NCI-H2196 (cell line): Measurements from ENCODE around the gene MAPKAPK3.

ENCODE experiments used
- DNase-seq: peaks from one replicate; lab custom pipeline; 2025; ENCODE audit not compliant: unreplicated experiment; lab: John Stamatoyannopoulos, UW

The MAPKAPK3 gene

GRCh38 chr3:50608278-50608677, 8.7 kb upstream of the MAPKAPK3 start:
- DNase-seq: no peak

GRCh38 chr3:50609071-50609762, 7.7 kb upstream of the MAPKAPK3 start:
- DNase-seq: no peak

GRCh38 chr3:50609763-50610085, 7.2 kb upstream of the MAPKAPK3 start:
- DNase-seq: no peak

GRCh38 chr3:50610181-50610971, 6.6 kb upstream of the MAPKAPK3 start:
- DNase-seq: peak; percentile 8

GRCh38 chr3:50610992-50611463, 5.9 kb upstream of the MAPKAPK3 start:
- DNase-seq: no peak

GRCh38 chr3:50611464-50612233, 5.3 kb upstream of the MAPKAPK3 start, which contains the start of gene CISH:
CISH (minus strand) TSS chr3:50611774; CDS start chr3:50611650, 124 bp downstream.
- DNase-seq: peak; percentile 79

- DNase-seq: no peak
Measured at GRCh38 chr3:50612234-50612882, 4.6 kb upstream of the MAPKAPK3 start.

GRCh38 chr3:50612970-50613846, 3.7 kb upstream of the MAPKAPK3 start:
- no peak for DNase-seq

GRCh38 chr3:50615190-50615589, 1.8 kb upstream of the MAPKAPK3 start:
- no peak for DNase-seq

GRCh38 chr3:50616003-50616769, 765 bp upstream of the MAPKAPK3 start:
- DNase-seq: peak; percentile 64

- peak; percentile 70 for DNase-seq
Measured at GRCh38 chr3:50616770-50617095, 218 bp upstream of the MAPKAPK3 start.

- no peak for DNase-seq
Measured at GRCh38 chr3:50617911-50618481, 1.0 kb downstream of the MAPKAPK3 start.

GRCh38 chr3:50620420-50620819, 3.5 kb downstream of the MAPKAPK3 start:
- DNase-seq: no peak

GRCh38 chr3:50620820-50621219, 3.9 kb downstream of the MAPKAPK3 start:
- no peak for DNase-seq

- DNase-seq: no peak
Measured at GRCh38 chr3:50622881-50623280, 5.9 kb downstream of the MAPKAPK3 start.

GRCh38 chr3:50623840-50624474, 7.0 kb downstream of the MAPKAPK3 start:
- DNase-seq: peak; percentile 6

- no peak for DNase-seq
Measured at GRCh38 chr3:50624634-50625033, 7.7 kb downstream of the MAPKAPK3 start.
